ENCODE data around the gene TMSB10.

DNA sequence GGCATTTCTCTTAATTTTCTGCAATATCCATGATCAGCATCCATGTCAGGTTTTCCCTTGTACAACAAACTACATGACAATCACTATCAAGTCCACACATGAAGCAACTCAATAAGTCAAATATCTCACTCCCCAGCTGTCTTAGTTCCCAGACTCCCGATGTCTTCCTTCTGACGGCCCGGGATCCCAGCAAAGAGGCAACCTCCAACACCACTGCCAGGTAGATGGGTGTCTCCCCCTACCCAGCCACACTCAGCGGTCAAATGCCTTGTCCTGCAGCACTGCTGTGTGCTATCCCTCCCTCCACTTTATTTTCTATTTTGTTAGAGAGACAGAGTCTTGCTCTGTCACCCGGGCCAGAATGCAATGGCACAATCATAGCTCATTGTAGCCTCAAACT lies 47.9 kb upstream of the TMSB10 start:
- TF ChIP-seq CTCF (IDR thresholded peaks at IDR 0.05) (no peak), EZH2 (IDR thresholded peaks at IDR 0.05; ENCODE audit: borderline replicate concordance, insufficient read depth, low read depth, low read length, poor library complexity, severe bottlenecking) (no peak)

All from B cell (primary cell).